ENCODE data around the gene KCNIP3. TPM values are rescaled to one million over a fixed set of nuclear protein-coding genes. Genes with fewer than 3 reads are reported as not detected.

The KCNIP3 gene
- total RNA-seq, 4 donors from 2014 or later: 2.3 to 28.0 (median 12.7) TPM

DNA sequence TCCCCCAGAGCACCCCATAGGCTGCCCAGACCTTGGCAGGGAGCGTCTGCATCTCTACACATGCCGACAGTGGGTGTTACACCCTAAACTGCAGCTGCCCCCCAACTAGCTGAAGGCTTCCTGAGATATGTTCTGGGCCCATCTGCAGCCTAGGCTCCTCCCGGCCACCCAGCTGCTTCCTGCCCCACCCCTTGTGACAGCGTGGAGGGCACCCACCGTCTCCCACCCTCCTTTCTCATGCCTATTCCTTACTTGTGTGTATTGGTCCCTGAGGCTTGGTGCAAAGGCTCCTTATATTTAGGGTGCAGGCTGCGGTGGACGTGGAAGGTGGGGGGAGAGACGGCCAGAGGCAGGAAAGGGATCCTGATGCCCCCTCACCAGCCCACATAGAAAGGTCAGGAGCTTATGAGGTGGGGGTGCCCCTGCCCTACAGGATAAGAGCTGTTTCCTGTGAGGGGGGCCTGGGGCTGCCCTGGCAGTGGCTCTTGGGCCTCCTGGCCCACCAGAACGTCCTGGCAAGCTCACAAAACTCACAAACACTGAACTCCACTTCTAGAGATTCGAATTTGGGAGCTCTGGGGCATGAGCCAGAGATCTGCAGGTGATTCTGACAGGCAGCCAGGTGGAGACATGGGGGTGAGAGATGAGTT lies 30.2 kb upstream of the KCNIP3 start:
- TF ChIP-seq, protein P1, sequence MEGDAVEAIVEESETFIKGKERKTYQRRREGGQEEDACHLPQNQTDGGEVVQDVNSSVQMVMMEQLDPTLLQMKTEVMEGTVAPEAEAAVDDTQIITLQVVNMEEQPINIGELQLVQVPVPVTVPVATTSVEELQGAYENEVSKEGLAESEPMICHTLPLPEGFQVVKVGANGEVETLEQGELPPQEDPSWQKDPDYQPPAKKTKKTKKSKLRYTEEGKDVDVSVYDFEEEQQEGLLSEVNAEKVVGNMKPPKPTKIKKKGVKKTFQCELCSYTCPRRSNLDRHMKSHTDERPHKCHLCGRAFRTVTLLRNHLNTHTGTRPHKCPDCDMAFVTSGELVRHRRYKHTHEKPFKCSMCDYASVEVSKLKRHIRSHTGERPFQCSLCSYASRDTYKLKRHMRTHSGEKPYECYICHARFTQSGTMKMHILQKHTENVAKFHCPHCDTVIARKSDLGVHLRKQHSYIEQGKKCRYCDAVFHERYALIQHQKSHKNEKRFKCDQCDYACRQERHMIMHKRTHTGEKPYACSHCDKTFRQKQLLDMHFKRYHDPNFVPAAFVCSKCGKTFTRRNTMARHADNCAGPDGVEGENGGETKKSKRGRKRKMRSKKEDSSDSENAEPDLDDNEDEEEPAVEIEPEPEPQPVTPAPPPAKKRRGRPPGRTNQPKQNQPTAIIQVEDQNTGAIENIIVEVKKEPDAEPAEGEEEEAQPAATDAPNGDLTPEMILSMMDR (IDR thresholded peaks at IDR 0.05; ENCODE audit: low read depth): no peak

DNA sequence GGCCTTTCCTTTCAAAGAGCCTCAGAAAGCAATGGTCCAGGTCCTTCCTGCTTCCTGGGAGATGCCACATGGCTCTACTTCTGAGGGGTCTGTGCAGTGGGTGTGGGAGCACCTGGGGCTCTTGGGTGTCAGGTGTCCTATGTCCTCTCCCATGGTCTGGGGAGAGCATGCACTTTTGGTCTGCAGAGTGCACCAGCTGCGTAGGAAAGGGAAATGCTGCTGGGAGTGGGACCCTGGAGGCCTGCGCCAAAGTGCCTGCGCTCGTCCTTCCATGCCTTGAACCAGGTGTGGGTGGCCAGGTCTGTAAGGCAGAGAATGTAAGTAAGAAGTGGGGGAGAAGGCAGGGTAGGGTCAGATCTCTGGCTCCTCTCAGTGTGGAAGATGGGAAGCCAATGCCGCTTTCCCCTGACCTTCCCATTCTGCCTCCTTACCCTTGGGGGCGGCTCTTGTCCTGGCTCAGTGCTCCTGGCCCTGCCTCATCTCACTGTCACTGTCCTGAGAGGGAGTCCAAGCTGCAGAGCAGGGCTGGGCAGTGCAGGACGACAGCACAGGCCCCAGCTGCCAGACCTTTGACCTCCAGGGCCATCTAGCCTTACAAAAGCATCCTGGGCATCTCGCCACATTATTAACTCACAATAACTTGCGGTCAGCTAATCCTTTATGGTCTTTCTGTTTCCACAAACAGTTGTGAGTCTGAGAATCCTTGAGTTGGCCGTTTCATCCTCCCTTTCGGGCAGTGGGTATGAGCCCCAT lies 29.5 kb upstream of the KCNIP3 start:
- TF ChIP-seq, protein P1 (IDR thresholded peaks at IDR 0.05; ENCODE audit: low read depth): no peak

DNA sequence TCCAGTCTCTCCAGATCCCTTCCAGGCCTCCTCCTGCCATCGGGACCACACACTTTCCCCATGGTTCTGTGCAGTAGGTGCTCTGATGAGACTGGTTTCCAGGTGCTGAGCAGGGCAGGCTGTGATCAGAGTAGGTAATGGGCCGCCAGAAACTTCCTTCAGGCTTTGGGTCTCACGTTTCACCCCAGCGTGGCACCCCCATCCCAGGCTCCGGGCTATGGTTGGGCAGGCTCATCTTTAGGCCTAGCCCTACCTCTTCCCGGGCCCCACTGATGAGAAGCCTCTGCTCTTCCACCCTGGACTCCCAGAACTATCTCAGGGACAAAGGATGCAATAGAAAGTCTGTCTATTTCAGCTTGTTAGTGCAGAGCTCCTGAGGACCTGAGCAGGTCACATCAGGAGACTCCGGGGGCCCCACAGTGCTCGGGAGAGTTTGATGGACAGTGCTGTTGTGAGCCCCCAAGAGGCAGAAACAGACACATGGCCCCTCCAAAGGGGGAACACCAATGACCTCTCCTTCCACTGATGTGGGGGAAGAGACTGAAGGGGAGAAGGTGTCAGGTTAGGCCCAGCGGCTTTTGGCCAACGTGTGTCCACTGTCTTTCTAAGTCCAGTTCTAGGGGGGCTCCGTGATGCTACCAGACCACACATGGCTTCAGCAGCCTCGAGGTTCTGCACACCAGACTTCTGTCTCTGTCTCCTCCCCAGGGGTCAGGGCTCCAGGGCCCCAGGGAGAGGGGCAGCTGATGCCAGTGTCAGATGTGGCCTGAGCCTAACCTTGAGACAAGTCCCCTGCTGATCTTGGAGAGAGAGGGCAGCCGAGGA lies 28.7 kb upstream of the KCNIP3 start:
- TF ChIP-seq, protein P1 (IDR thresholded peaks at IDR 0.05; ENCODE audit: low read depth): no peak

DNA sequence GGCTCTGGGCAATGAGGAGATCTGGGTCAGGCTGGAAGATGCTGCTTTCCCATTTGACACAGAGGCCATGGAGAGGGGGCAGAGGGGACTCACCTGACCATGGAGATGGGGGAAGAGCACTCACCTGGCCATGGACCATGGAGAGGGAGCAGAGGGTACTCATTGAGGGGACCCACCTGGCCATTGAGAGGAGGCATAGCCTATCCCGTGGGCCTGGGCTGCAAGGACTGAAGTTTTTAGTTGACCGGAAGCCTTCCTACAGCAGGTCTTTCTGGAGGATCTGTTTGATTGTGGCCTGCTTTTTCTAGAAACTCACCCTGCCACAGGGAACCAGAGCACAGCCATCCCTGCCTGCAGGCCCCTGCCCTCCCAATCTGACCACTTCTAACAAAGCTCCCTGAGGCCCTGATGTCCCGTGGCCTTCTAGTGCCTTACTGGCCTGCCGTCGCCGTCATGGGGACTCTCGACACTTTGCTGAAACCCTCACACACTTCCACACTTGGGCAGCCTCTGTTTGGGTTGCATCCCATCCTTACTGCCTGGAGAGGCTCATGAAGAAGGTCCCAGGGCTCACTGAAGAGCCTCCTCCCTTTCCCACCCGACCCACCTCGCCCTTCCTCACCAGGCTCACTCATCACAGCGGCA lies 28.0 kb upstream of the KCNIP3 start:
- TF ChIP-seq, protein P1 (IDR thresholded peaks at IDR 0.05; ENCODE audit: low read depth): no peak

DNA sequence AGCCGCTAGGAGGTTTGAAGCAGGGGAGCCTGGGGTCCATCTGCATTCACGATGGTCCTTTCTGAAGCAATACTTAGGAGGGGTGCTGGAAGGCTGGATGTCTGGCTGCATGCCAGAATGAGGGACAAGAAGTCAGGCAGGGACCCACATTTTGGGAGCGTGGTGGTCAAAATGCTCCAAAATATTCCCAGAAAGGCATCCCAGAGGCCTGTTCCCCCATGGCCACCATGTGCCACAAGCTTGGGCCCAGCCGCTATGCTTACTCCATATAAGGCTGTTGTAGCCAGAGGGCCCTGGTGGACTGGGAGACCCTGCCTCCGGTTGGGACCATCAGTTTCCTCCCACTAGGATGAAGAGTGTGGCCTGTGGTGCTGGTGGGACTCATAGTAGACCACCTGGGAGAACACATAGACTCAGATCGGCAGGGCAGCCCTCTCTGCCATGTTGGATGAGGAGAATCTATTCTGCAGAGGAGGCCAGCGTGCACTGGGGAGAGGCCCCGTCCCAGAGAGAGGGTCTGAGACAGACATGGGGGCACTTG lies 26.5 kb upstream of the KCNIP3 start:
- TF ChIP-seq, protein P1 (IDR thresholded peaks at IDR 0.05; ENCODE audit: low read depth): no peak

DNA sequence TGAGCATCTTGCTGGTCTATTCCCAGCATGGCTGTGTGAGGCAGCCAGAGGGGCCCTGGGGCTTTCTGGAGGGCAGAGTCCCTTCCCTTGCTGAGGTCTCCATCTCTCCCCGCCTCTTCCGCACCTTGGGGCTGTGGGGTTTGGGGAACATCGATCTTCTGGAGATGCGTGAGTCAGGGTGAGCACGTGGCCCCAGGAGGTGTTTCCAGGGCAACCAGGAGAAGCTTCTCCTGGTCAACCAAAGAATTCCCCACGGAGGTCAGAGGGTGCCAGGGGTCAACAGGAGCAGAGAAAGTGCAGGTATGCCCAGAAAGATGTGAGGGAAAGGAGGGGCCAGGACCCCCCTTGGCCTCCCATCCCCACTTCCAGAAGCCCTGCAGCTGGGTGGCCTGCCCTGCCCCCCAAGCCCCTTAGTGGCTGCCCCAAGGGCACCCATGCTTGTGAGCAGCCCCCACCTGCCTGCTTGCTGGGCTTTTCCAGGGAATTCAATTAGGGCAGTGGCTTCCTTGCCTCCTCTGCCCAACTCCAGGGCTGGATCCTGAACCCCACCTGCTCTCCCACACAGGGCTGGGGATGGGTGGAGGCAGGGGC lies 25.7 kb upstream of the KCNIP3 start:
- TF ChIP-seq, protein P1 (IDR thresholded peaks at IDR 0.05; ENCODE audit: low read depth): no peak

Data from subcutaneous adipose tissue (tissue), 4 donors.